Chondrocyte (in vitro differentiated cells): ENCODE data around the gene TIE1. TPM values are rescaled to one million over a fixed set of nuclear protein-coding genes. Genes with fewer than 3 reads are reported as not detected.

Source experiments
- DNase-seq: peaks from one replicate; pipeline ENCODE4 v3.0.0; 2021; ENCODE audit warnings: mixed read lengths, low spot score
- H3K27ac Mint-ChIP-seq: one replicate; pipeline ENCODE4 v1.8.0; 2021; ENCODE audit warnings: mild to moderate bottlenecking, moderate library complexity, mixed read lengths; ENCODE audit not compliant: unreplicated experiment
- H3K27me3 Mint-ChIP-seq: 2 replicates; pipeline ENCODE4 v1.8.0; 2021; ENCODE audit warnings: low read depth, mixed read lengths
- H3K36me3 Mint-ChIP-seq: 2 replicates; pipeline ENCODE4 v1.8.0; 2021; ENCODE audit warnings: low read depth, mixed read lengths
- H3K4me1 Mint-ChIP-seq: 2 replicates; pipeline ENCODE4 v1.8.0; 2021; ENCODE audit warnings: low read depth, mild to moderate bottlenecking, mixed read lengths
- H3K4me3 Mint-ChIP-seq: one replicate; pipeline ENCODE4 v1.8.0; 2021; ENCODE audit warnings: mild to moderate bottlenecking, moderate library complexity, mixed read lengths; ENCODE audit not compliant: unreplicated experiment
- H3K9me3 Mint-ChIP-seq: 2 replicates; pipeline ENCODE4 v1.8.0; 2021; ENCODE audit warnings: low read depth, mixed read lengths
- total RNA-seq: library from RNA; stranded (reverse); gene quantifications from 3 replicates; pipeline ENCODE4 v1.2.1, GENCODE V29; 2021
- TF ChIP-seq, protein P1 (sequence below): fragments of 200-600 bp; sonication (generic); IDR thresholded peaks from 2 replicates; pipeline ENCODE4 v1.5.0; 2021; ENCODE audit warnings: antibody characterized with exemption, mild to moderate bottlenecking, moderate library complexity

Gene TIE1
- total RNA-seq, 1 donor from 2014 or later = not detected

DNA sequence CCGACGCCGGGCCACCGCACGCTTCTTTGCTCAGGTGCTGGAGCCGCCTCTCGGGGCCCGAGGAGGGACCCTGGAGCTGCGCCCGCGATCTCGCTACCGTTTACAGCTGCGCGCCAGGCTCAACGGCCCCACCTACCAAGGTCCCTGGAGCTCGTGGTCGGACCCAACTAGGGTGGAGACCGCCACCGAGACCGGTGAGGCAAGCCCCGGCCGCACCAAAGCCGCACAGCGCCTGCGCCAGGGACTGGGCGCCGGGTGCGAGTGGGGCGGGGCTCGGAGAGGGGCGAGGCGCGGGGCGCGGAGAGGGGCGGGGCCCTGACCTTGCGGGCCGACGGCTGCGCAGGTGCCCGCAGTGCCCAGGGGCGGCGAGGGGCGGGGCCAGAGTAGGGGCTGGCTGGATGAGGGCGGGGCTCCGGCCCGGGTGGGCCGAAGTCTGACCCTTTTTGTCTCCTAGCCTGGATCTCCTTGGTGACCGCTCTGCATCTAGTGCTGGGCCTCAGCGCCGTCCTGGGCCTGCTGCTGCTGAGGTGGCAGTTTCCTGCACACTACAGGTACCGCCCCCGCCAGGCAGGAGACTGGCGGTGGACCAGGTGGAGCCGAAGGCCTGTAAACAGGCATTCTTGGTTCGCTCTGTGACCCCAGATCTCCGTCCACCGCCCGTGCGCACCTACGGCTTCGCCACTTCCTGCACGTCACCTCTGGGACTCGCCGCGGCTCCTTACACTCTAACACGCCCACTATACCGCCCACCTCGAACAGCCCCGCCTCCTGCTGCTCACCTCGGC, 48.2 kb downstream of the TIE1 start:
- peak overlapping the region; percentile 91 for H3K27ac Mint-ChIP-seq
- H3K4me1 Mint-ChIP-seq = peaks cover 25% of the 10 kb centered on the region
- H3K4me3 Mint-ChIP-seq = peak overlapping the region; percentile 75
- TF ChIP-seq, protein P1, sequence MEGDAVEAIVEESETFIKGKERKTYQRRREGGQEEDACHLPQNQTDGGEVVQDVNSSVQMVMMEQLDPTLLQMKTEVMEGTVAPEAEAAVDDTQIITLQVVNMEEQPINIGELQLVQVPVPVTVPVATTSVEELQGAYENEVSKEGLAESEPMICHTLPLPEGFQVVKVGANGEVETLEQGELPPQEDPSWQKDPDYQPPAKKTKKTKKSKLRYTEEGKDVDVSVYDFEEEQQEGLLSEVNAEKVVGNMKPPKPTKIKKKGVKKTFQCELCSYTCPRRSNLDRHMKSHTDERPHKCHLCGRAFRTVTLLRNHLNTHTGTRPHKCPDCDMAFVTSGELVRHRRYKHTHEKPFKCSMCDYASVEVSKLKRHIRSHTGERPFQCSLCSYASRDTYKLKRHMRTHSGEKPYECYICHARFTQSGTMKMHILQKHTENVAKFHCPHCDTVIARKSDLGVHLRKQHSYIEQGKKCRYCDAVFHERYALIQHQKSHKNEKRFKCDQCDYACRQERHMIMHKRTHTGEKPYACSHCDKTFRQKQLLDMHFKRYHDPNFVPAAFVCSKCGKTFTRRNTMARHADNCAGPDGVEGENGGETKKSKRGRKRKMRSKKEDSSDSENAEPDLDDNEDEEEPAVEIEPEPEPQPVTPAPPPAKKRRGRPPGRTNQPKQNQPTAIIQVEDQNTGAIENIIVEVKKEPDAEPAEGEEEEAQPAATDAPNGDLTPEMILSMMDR = no peak
- no peaks in the 10 kb centered on the region for H3K27me3 Mint-ChIP-seq
- H3K36me3 Mint-ChIP-seq = no peaks in the 10 kb centered on the region
- no peak for DNase-seq
- H3K9me3 Mint-ChIP-seq = no peaks in the 10 kb centered on the region

DNA sequence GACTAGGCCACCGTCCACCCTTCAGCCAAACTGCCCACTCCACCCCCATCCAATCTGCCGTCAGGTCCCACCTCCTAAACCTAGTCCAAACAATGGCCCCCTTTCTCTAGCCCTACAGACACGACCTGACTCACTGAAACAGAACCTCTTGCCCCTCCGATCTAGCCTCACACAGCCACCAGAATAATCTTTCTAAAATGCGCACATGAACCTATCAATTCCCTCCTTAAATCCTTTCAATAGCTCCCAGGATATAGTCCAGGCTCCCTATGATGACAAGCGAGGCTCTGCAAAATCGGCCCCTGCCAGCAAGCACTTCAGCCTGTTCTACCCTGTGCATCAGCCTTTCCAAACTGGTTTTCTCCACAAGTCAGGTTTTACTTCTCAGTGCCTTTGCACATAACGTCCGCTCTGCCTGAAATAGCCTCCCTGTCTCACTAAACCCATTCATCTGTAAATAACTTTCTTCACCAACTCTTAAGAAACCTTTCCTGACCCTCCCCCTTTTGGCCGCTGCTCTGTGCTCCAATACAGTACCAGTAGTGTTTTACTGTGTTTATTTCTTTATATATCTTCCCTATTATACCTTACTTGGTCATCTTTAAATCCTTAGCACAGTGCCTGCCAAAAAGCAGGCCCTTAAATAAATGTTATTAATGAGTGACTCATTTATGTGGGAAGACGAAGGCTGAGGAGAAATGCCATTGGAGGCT, 49.0 kb downstream of the TIE1 start:
- H3K27me3 Mint-ChIP-seq = no peaks in the 10 kb centered on the region
- peaks cover 19% of the 10 kb centered on the region for H3K4me1 Mint-ChIP-seq
- TF ChIP-seq, protein P1 = no peak
- peak overlapping the region; percentile 91 for H3K27ac Mint-ChIP-seq
- no peaks in the 10 kb centered on the region for H3K9me3 Mint-ChIP-seq
- no peak for DNase-seq
- H3K36me3 Mint-ChIP-seq = no peaks in the 10 kb centered on the region
- peak overlapping the region; percentile 75 for H3K4me3 Mint-ChIP-seq

DNA sequence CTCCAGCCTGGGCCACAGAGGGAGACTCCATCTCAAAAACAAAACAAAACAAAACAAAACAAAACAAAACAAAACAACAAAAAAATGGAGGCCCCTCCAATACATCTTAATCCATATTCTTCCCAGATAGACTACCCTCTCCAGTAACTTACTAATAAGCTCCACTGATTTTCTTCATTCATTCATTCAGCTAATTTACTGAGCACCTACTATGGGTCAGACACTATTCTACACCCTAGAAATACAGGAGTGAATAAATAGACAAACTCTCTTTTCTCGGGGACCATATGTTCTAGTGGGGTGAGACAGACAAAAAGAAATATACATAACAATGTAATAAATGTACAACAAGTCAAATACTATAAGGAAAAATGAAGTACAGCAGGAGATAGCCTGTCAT, 50.2 kb downstream of the TIE1 start:
- no peak for DNase-seq
- Mint-ChIP-seq H3K9me3 (no peaks in the 10 kb centered on the region), H3K36me3 (no peaks in the 10 kb centered on the region), H3K27me3 (no peaks in the 10 kb centered on the region), H3K4me3 (no peak overlapping the region), H3K27ac (no peak overlapping the region), H3K4me1 (peaks cover 17% of the 10 kb centered on the region)
- TF ChIP-seq, protein P1 = no peak

DNA sequence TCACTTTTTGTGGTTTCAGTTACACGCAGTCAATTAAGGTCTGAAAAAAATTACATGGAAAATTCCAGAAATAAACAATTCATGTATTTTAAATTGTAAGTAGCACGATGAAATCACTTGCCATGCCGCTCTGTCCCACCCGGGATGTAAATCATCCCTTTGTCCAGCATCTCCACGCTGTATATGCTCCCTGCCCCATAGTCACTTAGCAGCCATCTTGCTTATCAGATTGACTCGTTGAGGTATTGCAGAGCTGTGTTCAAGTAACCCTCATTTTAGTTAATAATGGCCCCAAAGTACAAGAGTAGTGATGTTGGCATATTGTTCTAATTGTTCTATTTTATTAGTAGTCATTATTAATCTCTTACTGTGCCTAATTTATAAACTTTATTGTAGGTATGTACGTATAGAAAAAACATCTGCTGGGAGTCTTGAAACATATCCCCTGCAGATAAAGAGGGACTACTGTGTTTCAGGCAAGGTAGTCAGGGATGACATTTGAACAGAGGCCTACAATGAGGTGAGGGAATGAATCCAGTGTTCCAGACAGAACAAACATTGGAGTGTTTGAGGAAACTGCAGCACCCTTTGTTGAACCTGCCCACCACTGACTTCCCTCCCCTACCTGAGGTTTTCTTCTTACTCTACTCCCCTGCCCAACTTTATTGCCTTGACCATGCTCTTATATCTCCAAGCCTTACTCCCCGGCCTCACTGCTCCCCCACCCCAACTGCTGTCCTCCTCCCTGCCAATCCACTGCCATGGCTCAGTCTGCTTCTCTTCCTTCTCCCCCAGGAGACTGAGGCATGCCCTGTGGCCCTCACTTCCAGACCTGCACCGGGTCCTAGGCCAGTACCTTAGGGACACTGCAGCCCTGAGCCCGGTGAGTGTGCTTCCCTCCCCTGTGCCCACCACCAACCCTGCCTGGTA, 50.9 kb downstream of the TIE1 start:
- Mint-ChIP-seq H3K4me1 (peaks cover 17% of the 10 kb centered on the region), H3K27me3 (no peaks in the 10 kb centered on the region), H3K4me3 (no peak overlapping the region), H3K9me3 (no peaks in the 10 kb centered on the region), H3K36me3 (no peaks in the 10 kb centered on the region), H3K27ac (peak overlapping the region; percentile 14)
- DNase-seq = no peak
- TF ChIP-seq, protein P1 = no peak

DNA sequence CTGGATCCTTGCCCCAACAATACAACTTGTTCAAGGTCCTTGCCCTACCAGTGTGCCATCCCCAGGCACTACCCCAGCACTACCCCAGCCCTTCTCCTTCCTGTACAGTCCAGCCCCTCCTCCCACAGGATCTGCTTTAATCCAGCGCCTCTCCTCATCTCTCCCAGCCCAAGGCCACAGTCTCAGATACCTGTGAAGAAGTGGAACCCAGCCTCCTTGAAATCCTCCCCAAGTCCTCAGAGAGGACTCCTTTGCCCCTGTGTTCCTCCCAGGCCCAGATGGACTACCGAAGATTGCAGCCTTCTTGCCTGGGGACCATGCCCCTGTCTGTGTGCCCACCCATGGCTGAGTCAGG, 51.5 kb downstream of the TIE1 start:
- H3K27ac Mint-ChIP-seq = no peak overlapping the region
- H3K9me3 Mint-ChIP-seq = no peaks in the 10 kb centered on the region
- H3K4me3 Mint-ChIP-seq = no peak overlapping the region

More for the DNA sequence above, 51.5 kb downstream of the TIE1 start:
- Mint-ChIP-seq H3K36me3 (no peaks in the 10 kb centered on the region), H3K27me3 (no peaks in the 10 kb centered on the region), H3K4me1 (peaks cover 17% of the 10 kb centered on the region)
- no peak for DNase-seq
- TF ChIP-seq, protein P1 = no peak
